ENCODE measurements around the gene UQCRQ.

UQCRQ gene

GRCh38 chr5:132915681-132916080 lies 49.2 kb downstream of the UQCRQ start:
- H3K27ac ChIP-seq, result no peak overlapping the region
- no peak for TF ChIP-seq ZFX (IDR thresholded peaks at IDR 0.05; ENCODE audit: borderline replicate concordance)
- no peak for TF ChIP-seq CTCF (IDR thresholded peaks at IDR 0.05)

GRCh38 chr5:132916086-132916485 lies 49.6 kb downstream of the UQCRQ start:
- TF ChIP-seq CTCF (IDR thresholded peaks at IDR 0.05) (no peak), ZFX (IDR thresholded peaks at IDR 0.05; ENCODE audit: borderline replicate concordance) (no peak)
- no peak overlapping the region for H3K27ac ChIP-seq

Measured in 22Rv1 (cell line).